Measurements from ENCODE around the gene HTATSF1.
A peak's percentile ranks its signal among the peaks of the same experiment; 100 is the strongest.

The HTATSF1 gene

DNA sequence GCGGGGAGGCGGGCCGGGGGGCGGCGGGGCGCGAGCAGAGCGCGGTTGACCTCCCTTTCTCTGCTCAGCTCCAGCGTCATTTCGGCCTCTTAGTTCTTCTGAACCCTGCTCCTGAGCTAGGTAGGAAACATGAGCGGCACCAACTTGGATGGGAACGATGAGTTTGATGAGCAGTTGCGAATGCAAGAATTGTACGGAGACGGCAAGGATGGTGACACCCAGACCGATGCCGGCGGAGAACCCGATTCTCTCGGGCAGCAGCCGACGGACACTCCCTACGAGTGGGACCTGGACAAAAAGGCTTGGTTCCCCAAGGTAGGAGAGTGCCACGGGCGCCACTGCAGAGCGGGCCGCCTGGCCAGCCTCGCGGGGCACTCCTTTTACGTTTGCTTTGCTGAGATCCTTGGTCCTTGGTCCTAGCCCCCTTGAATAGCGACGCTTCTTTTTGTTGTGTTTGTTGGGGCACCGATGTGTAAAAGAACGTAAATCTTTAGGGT lies at the start of gene HTATSF1:
Gene HTATSF1 (plus strand): TSS at position 37 of the 497 bp plus-strand sequence. CDS start 93 bp downstream, at position 130.
- Histone ChIP-seq H3K27ac (peak within 1 kb of the TSS; percentile 83), H3K9ac (peak within 1 kb of the TSS; percentile 82), H3K4me1 (peaks cover 17% of the 10 kb centered on the region), H3K36me3 (peaks cover 7% of the 10 kb centered on the region; the same call in 1 of the 2 replicates), H4K20me1 (peaks cover 23% of the 10 kb centered on the region; the same call in 1 of the 2 replicates), H3K4me2 (peak within 1 kb of the TSS; percentile 67), H3K4me3 (peak within 1 kb of the TSS; percentile 76), H3K9me3 (no peaks in the 10 kb centered on the region), H3K27me3 (peaks cover 67% of the 10 kb centered on the region)
- TF ChIP-seq Cebpa-rat (IDR thresholded peaks at IDR 0.05) = no peak

- H3K27me3 ChIP-seq = peaks cover 29% of the 10 kb centered on the region
- H4K20me1 ChIP-seq = no peaks in the 10 kb centered on the region
- H3K4me3 ChIP-seq = no peak overlapping the region
- H3K27ac ChIP-seq = no peak overlapping the region
- no peak for TF ChIP-seq Cebpa-rat (IDR thresholded peaks at IDR 0.05)
- no peaks in the 10 kb centered on the region for H3K36me3 ChIP-seq
- H3K4me2 ChIP-seq = no peak overlapping the region
- no peaks in the 10 kb centered on the region for H3K9me3 ChIP-seq
- H3K9ac ChIP-seq = no peak overlapping the region
- no peaks in the 10 kb centered on the region for H3K4me1 ChIP-seq
These were observed 49.4 kb upstream of the HTATSF1 start for GRCh38 chrX:136447968-136448367.

DNA sequence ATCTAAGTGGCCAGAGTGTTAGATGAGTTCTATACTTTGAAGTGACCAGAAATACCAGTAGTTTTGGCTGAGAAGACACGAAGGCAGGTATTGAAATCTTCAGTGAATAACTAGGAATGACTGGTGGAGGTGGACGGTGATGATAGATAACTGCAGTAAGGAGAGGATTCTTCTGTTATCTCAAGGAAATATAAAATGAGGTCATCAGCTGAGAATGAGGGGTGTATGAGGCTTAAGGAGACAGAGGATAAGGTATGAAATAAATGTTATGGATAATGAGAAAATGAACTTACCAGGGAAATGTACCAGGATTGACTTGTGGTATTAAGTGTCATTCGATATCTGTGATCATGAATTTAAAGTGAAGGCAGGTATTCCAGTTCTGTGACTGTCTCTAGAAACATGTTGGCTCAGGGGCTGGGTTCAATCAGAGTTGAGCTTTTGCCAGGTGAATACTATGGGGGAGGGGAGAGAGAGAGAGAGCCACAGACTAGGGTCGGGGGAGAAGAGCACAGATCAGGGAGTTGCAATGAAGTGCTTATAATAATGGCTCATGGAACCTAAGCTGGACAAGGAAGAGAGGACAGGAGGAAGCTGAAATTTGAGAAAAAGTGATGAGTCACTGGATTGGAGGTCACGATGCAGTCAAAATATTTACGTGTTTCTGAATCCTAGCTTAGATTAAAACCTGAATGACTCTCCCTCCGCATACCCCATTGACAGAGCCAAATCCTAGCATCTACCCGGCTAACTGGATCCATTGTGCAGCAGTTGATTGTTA lies 47.2 kb upstream of the HTATSF1 start:
- H3K4me1 ChIP-seq = no peaks in the 10 kb centered on the region
- no peak overlapping the region for H3K4me3 ChIP-seq
- no peak overlapping the region for H3K9ac ChIP-seq
- H3K9me3 ChIP-seq = no peaks in the 10 kb centered on the region
- no peaks in the 10 kb centered on the region for H4K20me1 ChIP-seq
- H3K27ac ChIP-seq = no peak overlapping the region
- TF ChIP-seq Cebpa-rat (IDR thresholded peaks at IDR 0.05) = no peak
- no peaks in the 10 kb centered on the region for H3K36me3 ChIP-seq
- H3K4me2 ChIP-seq = no peak overlapping the region
- peaks cover 46% of the 10 kb centered on the region for H3K27me3 ChIP-seq

DNA sequence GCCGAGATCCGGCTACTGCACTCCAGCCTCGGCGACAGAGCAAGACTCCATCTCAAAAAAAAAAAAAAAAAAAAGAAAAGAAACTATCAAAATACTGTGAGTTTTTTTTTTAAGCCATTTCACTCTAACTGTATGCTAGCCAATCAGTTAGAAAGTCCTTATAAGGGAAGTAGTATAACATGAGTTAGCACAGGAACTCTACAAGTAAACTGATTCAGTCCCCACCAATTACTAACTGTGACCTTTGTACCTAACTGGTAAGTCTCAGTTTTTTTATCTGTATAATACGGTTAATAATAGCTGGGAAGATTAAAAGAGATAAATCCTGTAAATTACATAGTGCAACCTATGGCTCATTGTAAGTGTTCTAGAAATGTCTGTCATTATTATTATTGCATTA lies 44.8 kb upstream of the HTATSF1 start:
- Histone ChIP-seq H3K4me2 (no peak overlapping the region), H3K9ac (no peak overlapping the region), H3K4me3 (no peak overlapping the region), H3K36me3 (no peaks in the 10 kb centered on the region), H4K20me1 (no peaks in the 10 kb centered on the region), H3K27me3 (peaks cover 55% of the 10 kb centered on the region), H3K9me3 (no peaks in the 10 kb centered on the region), H3K4me1 (no peaks in the 10 kb centered on the region), H3K27ac (no peak overlapping the region)
- no peak for TF ChIP-seq Cebpa-rat (IDR thresholded peaks at IDR 0.05)

GRCh38 chrX:136453114-136453513 lies 44.3 kb upstream of the HTATSF1 start:
- no peak for TF ChIP-seq Cebpa-rat (IDR thresholded peaks at IDR 0.05)
- Histone ChIP-seq H3K36me3 (no peaks in the 10 kb centered on the region), H3K4me1 (no peaks in the 10 kb centered on the region), H3K27me3 (peaks cover 55% of the 10 kb centered on the region), H3K9ac (no peak overlapping the region), H3K4me3 (no peak overlapping the region), H3K27ac (no peak overlapping the region), H3K4me2 (no peak overlapping the region), H3K9me3 (no peaks in the 10 kb centered on the region), H4K20me1 (no peaks in the 10 kb centered on the region)

GRCh38 chrX:136453771-136454170 lies 43.6 kb upstream of the HTATSF1 start:
- Histone ChIP-seq H3K4me1 (no peaks in the 10 kb centered on the region), H3K4me2 (no peak overlapping the region), H3K27me3 (peaks cover 55% of the 10 kb centered on the region), H3K4me3 (no peak overlapping the region), H3K9me3 (no peaks in the 10 kb centered on the region), H3K36me3 (no peaks in the 10 kb centered on the region), H3K9ac (no peak overlapping the region), H4K20me1 (no peaks in the 10 kb centered on the region), H3K27ac (no peak overlapping the region)
- no peak for TF ChIP-seq Cebpa-rat (IDR thresholded peaks at IDR 0.05)

GRCh38 chrX:136456133-136456532 lies 41.3 kb upstream of the HTATSF1 start:
- no peaks in the 10 kb centered on the region for H3K4me1 ChIP-seq
- no peaks in the 10 kb centered on the region for H4K20me1 ChIP-seq
- peaks cover 60% of the 10 kb centered on the region for H3K27me3 ChIP-seq
- no peaks in the 10 kb centered on the region for H3K36me3 ChIP-seq
- no peak overlapping the region for H3K9ac ChIP-seq
- no peak overlapping the region for H3K4me3 ChIP-seq
- no peak for TF ChIP-seq Cebpa-rat (IDR thresholded peaks at IDR 0.05)
- H3K4me2 ChIP-seq = no peak overlapping the region
- H3K27ac ChIP-seq = no peak overlapping the region
- H3K9me3 ChIP-seq = no peaks in the 10 kb centered on the region

- no peak for TF ChIP-seq Cebpa-rat (IDR thresholded peaks at IDR 0.05)
- Histone ChIP-seq H3K36me3 (no peaks in the 10 kb centered on the region), H3K9me3 (no peaks in the 10 kb centered on the region), H3K27ac (no peak overlapping the region), H3K4me3 (no peak overlapping the region), H3K4me2 (no peak overlapping the region), H4K20me1 (no peaks in the 10 kb centered on the region), H3K27me3 (peaks cover 67% of the 10 kb centered on the region), H3K4me1 (no peaks in the 10 kb centered on the region), H3K9ac (no peak overlapping the region)
These were observed 40.0 kb upstream of the HTATSF1 start for GRCh38 chrX:136457303-136457917.

- no peaks in the 10 kb centered on the region for H3K4me1 ChIP-seq
These were observed 32.8 kb upstream of the HTATSF1 start for GRCh38 chrX:136464589-136464988.

DNA sequence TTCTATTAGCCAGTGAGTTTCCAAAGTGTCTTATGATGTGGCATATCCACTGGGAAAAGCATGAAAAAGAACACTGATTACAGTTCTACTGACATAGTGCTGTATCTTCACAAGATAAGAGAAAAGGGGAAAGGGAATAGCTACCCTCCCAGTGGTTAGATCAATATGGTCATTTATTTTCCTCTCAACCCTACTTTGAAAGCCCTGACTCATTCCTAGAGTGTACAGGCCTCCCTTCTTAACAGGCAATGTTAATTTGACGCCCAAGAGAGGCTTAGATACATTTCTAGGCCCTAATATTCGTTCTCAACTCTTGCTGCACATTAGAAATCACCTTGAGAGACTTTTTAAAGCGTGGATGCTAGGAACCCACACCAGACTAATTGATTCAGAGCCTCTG lies 30.1 kb upstream of the HTATSF1 start:
- no peak for TF ChIP-seq Cebpa-rat (IDR thresholded peaks at IDR 0.05)
- Histone ChIP-seq H3K36me3 (no peaks in the 10 kb centered on the region), H3K4me1 (no peaks in the 10 kb centered on the region), H3K9ac (no peak overlapping the region), H3K27ac (no peak overlapping the region), H3K4me3 (no peak overlapping the region), H3K4me2 (no peak overlapping the region), H3K27me3 (peaks cover 79% of the 10 kb centered on the region), H4K20me1 (no peaks in the 10 kb centered on the region; the same call in 1 of the 2 replicates), H3K9me3 (0 out of 2 replicates have a peak, but pooled peaks cover 2% of the 10 kb centered on the region)

More at GRCh38 chrX:136464589-136464988, 32.8 kb upstream of the HTATSF1 start:
- Histone ChIP-seq H3K4me3 (no peak overlapping the region), H3K4me2 (no peak overlapping the region), H3K36me3 (no peaks in the 10 kb centered on the region), H3K27me3 (peaks cover 68% of the 10 kb centered on the region), H3K9me3 (no peaks in the 10 kb centered on the region), H3K27ac (no peak overlapping the region), H3K9ac (no peak overlapping the region), H4K20me1 (no peaks in the 10 kb centered on the region; the same call in 1 of the 2 replicates)
- TF ChIP-seq Cebpa-rat (IDR thresholded peaks at IDR 0.05) = no peak
